ENCODE measurements around the gene SNCAIP. TPM values are rescaled to one million over a fixed set of nuclear protein-coding genes. Genes with fewer than 3 reads are reported as not detected.

Gene SNCAIP
- total RNA-seq, 1 experiment from 2014 or later, result 3.0 TPM

DNA sequence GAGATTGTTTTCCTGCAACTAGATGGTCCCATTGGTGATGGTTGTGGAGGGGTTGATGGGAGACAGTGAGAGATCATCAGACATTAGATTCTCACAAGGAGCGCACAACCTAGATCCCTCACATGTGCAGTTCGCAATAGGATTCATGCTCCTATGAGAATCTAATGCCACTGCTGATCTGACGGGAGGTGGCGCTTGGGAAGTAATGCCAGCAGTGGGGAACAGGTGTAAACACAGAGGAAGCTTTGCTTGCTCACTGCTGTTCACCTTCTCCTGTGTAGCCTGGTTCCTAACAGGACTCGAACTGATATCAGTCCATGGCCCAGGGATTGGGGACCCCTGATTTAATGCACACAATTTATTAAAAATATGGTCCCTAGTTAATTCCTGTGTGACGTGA is 18.8 kb downstream of the SNCAIP start:
- Mint-ChIP-seq H3K9me3 (no peaks in the 10 kb centered on the region), H3K4me1 (peaks cover 16 to 17% of the 10 kb centered on the region in 2 experiments), H3K4me3 (no peak overlapping the region), H3K36me3 (ENCODE audit: insufficient read depth in 1 of 3, low read depth in 3 of 3) (no peaks in the 10 kb centered on the region; a peak in 1 of 7 replicates), H3K27me3 (ENCODE audit: low read depth) (no peaks in the 10 kb centered on the region), H3K27ac (no peak overlapping the region)
- Histone ChIP-seq H3K4ac (ENCODE audit: low read depth, low read length) (no peak overlapping the region), H2BK15ac (ENCODE audit: low read depth, low read length) (no peak overlapping the region), H2BK12ac (ENCODE audit: insufficient read length, low read depth, low read length) (no peak overlapping the region), H3K27ac (ENCODE audit: insufficient read length, low read depth, low read length) (no peak overlapping the region), H3K79me2 (ENCODE audit: insufficient read depth, low read length) (no peaks in the 10 kb centered on the region), H3K56ac (ENCODE audit: insufficient read length, low read depth, low read length) (no peak overlapping the region), H3K23me2 (ENCODE audit: insufficient read length, low read depth, low read length, poor library complexity, severe bottlenecking) (no peaks in the 10 kb centered on the region), H4K8ac (replicated peaks; ENCODE audit: insufficient read length, low read depth, low read length) (no peak overlapping the region), H4K5ac (ENCODE audit: insufficient read length, low read depth, low read length) (no peak overlapping the region), H3K23ac (ENCODE audit: insufficient read length, low read depth, low read length) (no peak overlapping the region), H3K9me3 (ENCODE audit: control insufficient read depth, low read depth, low read length) (no peaks in the 10 kb centered on the region), H3K14ac (ENCODE audit: insufficient read depth, low read length) (no peak overlapping the region), H3K79me1 (ENCODE audit: insufficient read depth, low read depth, low read length, poor library complexity, severe bottlenecking) (no peaks in the 10 kb centered on the region), H2BK20ac (ENCODE audit: low read depth, low read length, poor library complexity, severe bottlenecking) (no peak overlapping the region), H2BK120ac (ENCODE audit: low read depth, low read length, poor library complexity, severe bottlenecking) (no peak overlapping the region), H2AFZ (ENCODE audit: low read length) (no peak overlapping the region), H2BK5ac (ENCODE audit: insufficient read length, low read length) (no peak overlapping the region), H3K18ac (ENCODE audit: insufficient read length, low read depth, low read length) (no peak overlapping the region), H4K20me1 (ENCODE audit: control insufficient read depth, insufficient read depth, insufficient read length) (no peaks in the 10 kb centered on the region), H2AK5ac (ENCODE audit: insufficient read length, low read length) (no peak overlapping the region), H3K4me2 (ENCODE audit: insufficient read depth, insufficient read length, low read length) (no peak overlapping the region), H3K4me1 (ENCODE audit: insufficient read depth, low read length) (peaks cover 1% of the 10 kb centered on the region; the same call in 1 of the 2 replicates), H3K27me3 (ENCODE audit: insufficient read depth, low read length) (no peaks in the 10 kb centered on the region), H3K9ac (ENCODE audit: extremely low read depth, insufficient read length, low read length) (no peak overlapping the region), H3T11ph (ENCODE audit: low read length) (no peak overlapping the region), H4K91ac (ENCODE audit: insufficient read length, low read depth, low read length) (no peak overlapping the region)
- TF ChIP-seq, protein P1, sequence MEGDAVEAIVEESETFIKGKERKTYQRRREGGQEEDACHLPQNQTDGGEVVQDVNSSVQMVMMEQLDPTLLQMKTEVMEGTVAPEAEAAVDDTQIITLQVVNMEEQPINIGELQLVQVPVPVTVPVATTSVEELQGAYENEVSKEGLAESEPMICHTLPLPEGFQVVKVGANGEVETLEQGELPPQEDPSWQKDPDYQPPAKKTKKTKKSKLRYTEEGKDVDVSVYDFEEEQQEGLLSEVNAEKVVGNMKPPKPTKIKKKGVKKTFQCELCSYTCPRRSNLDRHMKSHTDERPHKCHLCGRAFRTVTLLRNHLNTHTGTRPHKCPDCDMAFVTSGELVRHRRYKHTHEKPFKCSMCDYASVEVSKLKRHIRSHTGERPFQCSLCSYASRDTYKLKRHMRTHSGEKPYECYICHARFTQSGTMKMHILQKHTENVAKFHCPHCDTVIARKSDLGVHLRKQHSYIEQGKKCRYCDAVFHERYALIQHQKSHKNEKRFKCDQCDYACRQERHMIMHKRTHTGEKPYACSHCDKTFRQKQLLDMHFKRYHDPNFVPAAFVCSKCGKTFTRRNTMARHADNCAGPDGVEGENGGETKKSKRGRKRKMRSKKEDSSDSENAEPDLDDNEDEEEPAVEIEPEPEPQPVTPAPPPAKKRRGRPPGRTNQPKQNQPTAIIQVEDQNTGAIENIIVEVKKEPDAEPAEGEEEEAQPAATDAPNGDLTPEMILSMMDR (conservative IDR thresholded peaks at IDR 0.05), result no peak
- WGBS (ENCODE audit: extremely low coverage, insufficient read length, low lambda C conversion rate), result no CpG with 5 or more reads among the region's 6 CpGs
- DNase-seq, result no peak
